Astrocyte of the cerebellum (primary cell): ENCODE data around the gene EMX2.

Source experiments
- DNase-seq: peaks from one replicate; pipeline ENCODE4 v3.0.0-alpha.2; 2011; ENCODE audit warnings: low read depth
- H3K4me3 ChIP-seq: 2 replicates; pipeline ENCODE4 v1.5.1; 2011; ENCODE audit warnings: mild to moderate bottlenecking, low read depth, low read length, moderate library complexity
- in situ Hi-C: cut with HindIII; loops from 2 replicates; pipeline ENCODE4 v1.10.0; 2017; ENCODE audit warnings: low sequenced_read_pairs
- TF ChIP-seq, protein P1 (sequence below): IDR thresholded peaks from 2 replicates; pipeline ENCODE4 v1.5.1; 2012; ENCODE audit warnings: low read length, low read depth, moderate library complexity, mild to moderate bottlenecking; ENCODE audit errors: missing control alignments

EMX2 gene

DNA sequence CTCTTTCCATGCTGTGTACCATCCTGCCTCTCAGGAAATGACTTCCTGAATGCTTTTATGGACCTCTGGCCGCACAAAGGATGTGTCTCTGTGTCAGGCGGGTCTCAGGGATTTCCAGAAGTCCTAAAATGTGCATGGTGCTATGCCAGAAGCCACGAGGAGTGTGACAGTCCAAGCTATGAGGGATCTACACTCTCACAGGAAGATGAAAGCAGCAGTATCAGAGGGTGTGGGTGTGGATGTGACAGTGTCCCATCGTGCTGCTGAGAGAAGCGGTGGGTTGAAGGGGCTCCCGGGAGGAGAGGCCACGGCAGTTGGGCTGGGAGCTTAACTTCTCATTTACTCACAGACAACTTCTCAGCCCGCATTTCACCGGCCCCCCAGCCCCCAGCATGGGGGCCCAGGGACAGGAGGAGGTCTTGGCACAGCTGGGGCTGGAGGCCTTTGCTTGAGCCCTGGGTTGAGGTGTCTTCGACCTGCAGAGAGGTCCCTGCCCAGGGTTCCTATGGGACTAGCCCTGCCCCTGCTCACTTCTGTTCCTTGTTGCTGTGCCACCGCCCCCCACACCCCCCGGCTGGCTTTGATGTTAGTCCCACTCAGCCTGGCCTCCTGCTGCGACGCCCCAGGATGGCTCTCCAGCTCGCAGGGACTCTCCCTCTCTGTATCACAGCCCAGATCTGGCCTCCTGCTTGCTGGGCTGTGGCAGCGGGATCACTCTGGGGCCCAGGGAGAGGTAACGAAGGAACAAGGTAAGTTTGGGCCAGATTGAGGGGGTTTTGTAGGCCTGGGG lies 30.8 kb upstream of the EMX2 start:
- no peak overlapping the region for H3K4me3 ChIP-seq
- in situ Hi-C loops, result no loop called here
- TF ChIP-seq, protein P1, sequence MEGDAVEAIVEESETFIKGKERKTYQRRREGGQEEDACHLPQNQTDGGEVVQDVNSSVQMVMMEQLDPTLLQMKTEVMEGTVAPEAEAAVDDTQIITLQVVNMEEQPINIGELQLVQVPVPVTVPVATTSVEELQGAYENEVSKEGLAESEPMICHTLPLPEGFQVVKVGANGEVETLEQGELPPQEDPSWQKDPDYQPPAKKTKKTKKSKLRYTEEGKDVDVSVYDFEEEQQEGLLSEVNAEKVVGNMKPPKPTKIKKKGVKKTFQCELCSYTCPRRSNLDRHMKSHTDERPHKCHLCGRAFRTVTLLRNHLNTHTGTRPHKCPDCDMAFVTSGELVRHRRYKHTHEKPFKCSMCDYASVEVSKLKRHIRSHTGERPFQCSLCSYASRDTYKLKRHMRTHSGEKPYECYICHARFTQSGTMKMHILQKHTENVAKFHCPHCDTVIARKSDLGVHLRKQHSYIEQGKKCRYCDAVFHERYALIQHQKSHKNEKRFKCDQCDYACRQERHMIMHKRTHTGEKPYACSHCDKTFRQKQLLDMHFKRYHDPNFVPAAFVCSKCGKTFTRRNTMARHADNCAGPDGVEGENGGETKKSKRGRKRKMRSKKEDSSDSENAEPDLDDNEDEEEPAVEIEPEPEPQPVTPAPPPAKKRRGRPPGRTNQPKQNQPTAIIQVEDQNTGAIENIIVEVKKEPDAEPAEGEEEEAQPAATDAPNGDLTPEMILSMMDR, result no peak
- no peak for DNase-seq

DNA sequence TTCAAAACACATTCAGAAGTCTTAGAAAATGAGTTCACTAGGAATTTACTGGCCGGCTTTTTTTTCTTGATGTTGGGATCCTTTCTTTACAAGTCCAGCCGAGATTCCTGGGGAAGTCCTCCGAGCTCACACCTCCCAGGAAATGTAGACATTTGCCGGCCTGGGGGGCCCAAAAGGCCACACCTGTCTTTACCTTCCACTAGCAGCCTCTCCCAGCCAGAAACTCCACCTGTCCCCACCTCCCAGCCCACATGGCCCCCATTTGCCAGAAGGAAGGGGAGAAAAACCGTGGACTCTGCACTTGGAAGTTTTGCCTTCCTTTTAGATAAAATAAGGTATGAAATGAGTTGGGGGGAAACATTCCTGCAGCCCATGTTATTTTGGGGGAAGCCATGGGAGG lies 27.6 kb upstream of the EMX2 start:
- H3K4me3 ChIP-seq, result no peak overlapping the region
- DNase-seq, result no peak
- in situ Hi-C loops, result no loop called here
- TF ChIP-seq, protein P1, result no peak

GRCh38 chr10:117516681-117517080 lies 25.9 kb upstream of the EMX2 start:
- TF ChIP-seq, protein P1, result no peak
- DNase-seq, result no peak
- in situ Hi-C loops, result no loop called here
- H3K4me3 ChIP-seq, result no peak overlapping the region

GRCh38 chr10:117518246-117518645 lies 24.3 kb upstream of the EMX2 start:
- no peak for DNase-seq
- in situ Hi-C loops, result no loop called here
- H3K4me3 ChIP-seq, result no peak overlapping the region
- TF ChIP-seq, protein P1, result no peak

DNA sequence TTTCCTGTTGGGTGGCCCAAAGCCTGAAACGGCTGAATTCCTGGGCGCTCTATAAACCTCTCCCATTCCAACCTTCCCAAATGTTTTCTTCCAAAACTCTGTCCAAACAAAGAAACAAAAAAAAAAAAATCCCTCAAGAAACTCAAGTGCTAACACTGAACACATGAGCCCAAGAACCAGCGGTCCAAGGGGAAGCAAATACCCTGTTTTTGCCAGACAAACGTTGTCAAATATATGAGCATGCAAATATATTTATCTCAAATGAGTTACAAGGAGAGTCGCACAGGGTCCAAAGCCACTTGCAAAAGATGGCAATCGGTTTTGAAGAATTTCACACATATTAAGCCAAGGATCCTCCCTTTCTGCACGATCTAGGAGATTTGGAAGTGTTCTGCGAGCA lies 23.3 kb upstream of the EMX2 start:
- in situ Hi-C loops, result no loop called here
- no peak for DNase-seq
- TF ChIP-seq, protein P1, result no peak
- H3K4me3 ChIP-seq, result no peak overlapping the region

DNA sequence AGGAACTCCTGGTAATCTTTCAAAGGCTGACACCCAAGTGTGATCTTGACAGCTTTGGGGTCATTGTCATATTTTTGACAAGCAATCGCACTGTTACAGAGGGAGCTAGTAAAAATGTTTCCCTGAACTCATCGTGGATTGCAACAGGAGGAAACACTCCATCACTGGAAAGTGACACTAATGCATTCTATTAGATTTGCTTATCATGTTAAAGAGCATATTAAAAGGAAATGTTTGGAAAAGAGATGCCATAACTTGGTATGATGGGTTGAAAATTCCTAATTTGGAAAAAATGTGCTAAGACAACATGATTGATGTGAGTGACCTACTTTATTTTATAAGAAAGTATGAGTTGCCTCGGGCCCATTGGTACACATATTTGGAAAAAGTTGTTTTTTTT lies 22.7 kb upstream of the EMX2 start:
- H3K4me3 ChIP-seq, result no peak overlapping the region
- in situ Hi-C loops, result no loop called here
- TF ChIP-seq, protein P1, result no peak
- no peak for DNase-seq

GRCh38 chr10:117530791-117531190 lies 11.8 kb upstream of the EMX2 start:
- in situ Hi-C loops, result no loop called here
- H3K4me3 ChIP-seq, result no peak overlapping the region
- TF ChIP-seq, protein P1, result no peak
- no peak for DNase-seq
